Stimulated activated naive B cell treated with anti-CD40 and anti-IgM and Interleukin-4, amounts not matched to agents 10 μg/mL and 1 μg/mL and 100 μg/mL, for 72 hours (primary cell): Measurements from ENCODE around the gene JAM3.
"Not testable (repeated sequence)": the region's sequence is repeated elsewhere in the genome, so short reads cannot be mapped to it uniquely, and the experiment has no call there.

Experiments
- ATAC-seq, 2 donors: fragments of 150-1000 bp; cut with Tn5 transposase; replicated peaks; 2 replicates each; pipeline ENCODE4 v1.10.0; 2021; ENCODE audit warnings: moderate library complexity in 1 of 2
- DNase-seq: peaks from one replicate; pipeline ENCODE4 v3.0.0; 2021
- H3K27ac Mint-ChIP-seq: one replicate; pipeline ENCODE4 v1.8.0; 2022; ENCODE audit warnings: mild to moderate bottlenecking, mixed read lengths
- H3K27me3 Mint-ChIP-seq, 2 donors: one replicate each; pipeline ENCODE4 v1.8.0; 2022; ENCODE audit warnings: mixed read lengths in 2 of 2
- H3K36me3 Mint-ChIP-seq, 2 donors: one replicate each; pipeline ENCODE4 v1.8.0; 2022; ENCODE audit warnings: mixed read lengths in 2 of 2, mild to moderate bottlenecking in 1 of 2
- H3K4me1 Mint-ChIP-seq, 2 donors: one replicate each; pipeline ENCODE4 v1.8.0; 2022; ENCODE audit warnings: mixed read lengths in 2 of 2, mild to moderate bottlenecking in 1 of 2
- H3K4me3 Mint-ChIP-seq, 2 donors: one replicate each; pipeline ENCODE4 v1.8.0; 2022; ENCODE audit warnings: mild to moderate bottlenecking in 2 of 2, mixed read lengths in 2 of 2, moderate library complexity in 1 of 2
- H3K9me3 Mint-ChIP-seq, 2 donors: one replicate each; pipeline ENCODE4 v1.8.0; 2022; ENCODE audit warnings: mixed read lengths in 2 of 2, mild to moderate bottlenecking in 1 of 2

JAM3 gene

DNA sequence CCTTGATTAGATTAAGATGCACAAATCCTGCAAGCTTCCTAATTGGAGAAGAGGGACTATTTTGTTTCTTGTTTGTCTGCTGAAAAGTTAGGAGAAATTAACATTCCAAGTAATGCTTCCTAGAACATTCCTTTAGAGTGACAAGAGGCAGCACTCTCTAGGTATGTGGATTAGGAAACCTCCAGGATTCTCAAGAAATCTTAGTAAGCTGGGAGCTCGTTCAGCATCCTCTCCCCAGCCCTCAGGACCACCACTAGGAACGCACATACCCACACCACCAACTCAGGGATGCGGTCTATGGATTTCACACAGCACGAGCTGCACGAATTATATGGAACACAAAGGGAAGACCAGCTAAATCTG is 102.0 kb downstream of the JAM3 start:
- no peaks in the 10 kb centered on the region for H3K4me1 Mint-ChIP-seq

DNA sequence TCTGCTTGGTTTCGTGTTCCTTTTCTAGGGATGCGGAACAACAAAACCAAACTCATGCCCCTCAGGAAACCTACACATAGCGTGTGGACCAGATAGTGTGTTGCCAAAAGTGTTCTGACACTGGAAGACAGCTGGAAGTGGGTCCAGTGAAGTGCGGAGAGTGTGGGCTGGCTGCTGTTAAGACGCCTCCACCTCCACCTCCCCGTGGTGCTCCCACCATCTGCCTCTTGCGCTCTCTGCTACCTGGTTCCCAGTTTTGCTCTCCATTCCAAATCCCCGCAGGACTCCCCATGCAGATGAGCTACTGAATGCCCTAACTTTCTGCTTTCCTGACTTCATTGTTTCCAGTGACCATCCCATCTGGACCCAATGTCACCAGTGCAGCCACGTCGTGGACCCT is 103.1 kb downstream of the JAM3 start:
- H3K27me3 Mint-ChIP-seq: no peaks in the 10 kb centered on the region
- DNase-seq (no peak), ATAC-seq (no peak)
- no peak overlapping the region for H3K4me3 Mint-ChIP-seq
- H3K4me1 Mint-ChIP-seq: no peaks in the 10 kb centered on the region
- no peak overlapping the region for H3K27ac Mint-ChIP-seq
- no peaks in the 10 kb centered on the region for H3K9me3 Mint-ChIP-seq
- peaks cover 65 to 78% of the 10 kb centered on the region in 2 donors for H3K36me3 Mint-ChIP-seq

More for the DNA sequence above, 102.0 kb downstream of the JAM3 start:
- H3K27ac Mint-ChIP-seq: no peak overlapping the region
- no peak overlapping the region for H3K4me3 Mint-ChIP-seq
- no peak for DNase-seq
- no peak for ATAC-seq
- H3K36me3 Mint-ChIP-seq: peaks cover 61 to 73% of the 10 kb centered on the region in 2 donors
- no peaks in the 10 kb centered on the region for H3K9me3 Mint-ChIP-seq
- no peaks in the 10 kb centered on the region for H3K27me3 Mint-ChIP-seq

DNA sequence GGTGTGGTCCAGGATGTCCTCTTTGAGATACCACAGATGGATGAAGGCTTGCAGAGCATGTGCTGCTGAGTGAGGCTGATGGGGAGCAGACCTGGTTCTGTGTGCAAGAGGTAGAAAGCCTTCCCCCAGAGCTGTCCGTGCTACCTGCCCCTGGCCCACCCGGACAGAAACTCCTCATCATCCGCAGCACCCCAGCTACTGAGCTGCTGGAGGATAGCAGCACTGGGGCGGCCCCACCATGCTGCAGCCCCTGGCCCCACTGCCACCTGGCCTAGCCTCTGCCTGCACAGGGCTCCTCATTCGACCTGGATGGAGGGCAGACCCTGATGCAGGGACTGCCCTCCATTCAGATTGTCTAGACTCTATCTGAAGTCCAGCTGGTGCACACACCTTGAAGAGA is 104.4 kb downstream of the JAM3 start:
- no peaks in the 10 kb centered on the region for H3K27me3 Mint-ChIP-seq
- H3K36me3 Mint-ChIP-seq: peaks cover 57 to 71% of the 10 kb centered on the region in 2 donors
- H3K27ac Mint-ChIP-seq: peak overlapping the region; percentile 65
- H3K4me3 Mint-ChIP-seq: no peak overlapping the region
- no peaks in the 10 kb centered on the region for H3K4me1 Mint-ChIP-seq
- ATAC-seq (no peak), DNase-seq (no peak)
- H3K9me3 Mint-ChIP-seq: no peaks in the 10 kb centered on the region

DNA sequence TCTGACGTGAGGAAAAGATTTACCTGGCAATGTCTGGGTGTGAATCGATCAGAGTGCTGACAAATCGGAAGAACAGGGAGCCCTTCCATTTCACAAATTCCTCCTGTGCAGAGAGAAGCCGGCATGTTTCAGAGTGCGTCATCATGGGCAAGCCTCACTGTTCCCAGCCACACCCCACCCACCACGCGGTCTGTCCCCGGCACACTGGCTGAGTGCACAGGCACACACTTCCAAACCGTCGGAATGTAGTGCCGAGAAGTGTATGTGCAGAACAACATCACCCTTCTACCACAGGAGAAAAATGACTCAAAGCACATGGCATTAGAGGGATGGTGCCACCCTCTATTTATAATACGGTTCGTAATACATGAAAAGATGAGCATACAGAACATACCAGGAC is 107.4 kb downstream of the JAM3 start:
- peaks cover 55 to 68% of the 10 kb centered on the region in 2 donors for H3K36me3 Mint-ChIP-seq
- no peaks in the 10 kb centered on the region for H3K27me3 Mint-ChIP-seq
- DNase-seq: no peak
- H3K27ac Mint-ChIP-seq: no peak overlapping the region
- H3K4me3 Mint-ChIP-seq: no peak overlapping the region
- no peaks in the 10 kb centered on the region for H3K4me1 Mint-ChIP-seq
- H3K9me3 Mint-ChIP-seq: no peaks in the 10 kb centered on the region
- no peak for ATAC-seq

DNA sequence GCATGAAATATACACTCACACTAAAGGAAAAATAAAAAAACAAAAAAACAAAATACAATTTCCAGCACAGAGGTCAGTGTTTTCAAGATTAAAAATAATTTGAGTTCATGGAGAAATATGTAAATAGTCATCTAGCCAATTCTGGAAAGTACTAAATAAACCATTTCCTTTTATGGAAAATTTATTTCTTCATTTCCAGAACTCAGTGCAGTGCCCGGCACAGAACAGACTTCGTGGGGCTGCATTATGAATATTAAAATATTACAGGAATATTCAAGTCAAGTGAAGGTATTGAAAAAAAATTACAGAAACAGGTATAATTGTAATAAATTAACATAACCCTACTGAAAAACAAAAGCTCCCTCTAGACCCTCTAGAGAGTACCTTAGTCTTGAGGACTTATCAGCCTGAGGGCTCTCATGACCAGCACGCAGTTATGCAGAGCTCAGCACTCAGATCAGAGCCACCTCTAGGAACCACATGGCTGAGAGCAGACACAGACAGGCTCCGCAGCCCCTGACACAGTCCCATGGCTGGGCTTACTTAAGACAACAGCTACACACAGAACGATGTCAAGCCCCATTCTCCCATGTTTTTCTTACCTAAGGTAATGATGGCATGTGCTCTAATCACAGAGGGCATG is 109.3 kb downstream of the JAM3 start:
- Mint-ChIP-seq H3K27me3 (no peaks in the 10 kb centered on the region), H3K4me1 (no peaks in the 10 kb centered on the region), H3K27ac (no peak overlapping the region), H3K9me3 (no peaks in the 10 kb centered on the region), H3K4me3 (no peak overlapping the region), H3K36me3 (peaks cover 43 to 59% of the 10 kb centered on the region in 2 donors)
- ATAC-seq: no peak
- DNase-seq: no peak

DNA sequence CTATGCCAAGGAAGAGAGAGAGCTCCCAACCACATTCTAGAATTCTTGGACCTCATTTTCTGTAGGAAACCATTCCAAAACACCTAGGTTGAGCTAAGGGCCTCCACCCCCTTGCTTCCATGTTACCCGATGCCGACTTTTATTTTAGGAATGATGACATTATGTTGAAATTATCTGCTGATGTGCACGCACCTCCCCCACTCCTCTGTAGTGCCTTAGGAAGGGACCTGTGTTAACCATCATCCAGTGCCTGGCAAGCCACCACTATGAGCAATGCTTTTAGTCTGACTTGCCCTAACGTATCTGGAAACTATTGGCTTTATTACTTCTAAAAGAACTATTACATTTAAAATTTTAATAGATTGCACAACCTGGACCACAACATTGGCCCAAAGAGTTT is 112.8 kb downstream of the JAM3 start:
- ATAC-seq (no peak), DNase-seq (no peak)
- H3K36me3 Mint-ChIP-seq: peaks cover 31 to 48% of the 10 kb centered on the region in 2 donors
- H3K4me1 Mint-ChIP-seq: no peaks in the 10 kb centered on the region
- no peaks in the 10 kb centered on the region for H3K27me3 Mint-ChIP-seq
- H3K4me3 Mint-ChIP-seq: no peak overlapping the region
- H3K27ac Mint-ChIP-seq: no peak overlapping the region
- H3K9me3 Mint-ChIP-seq: no peaks in the 10 kb centered on the region

DNA sequence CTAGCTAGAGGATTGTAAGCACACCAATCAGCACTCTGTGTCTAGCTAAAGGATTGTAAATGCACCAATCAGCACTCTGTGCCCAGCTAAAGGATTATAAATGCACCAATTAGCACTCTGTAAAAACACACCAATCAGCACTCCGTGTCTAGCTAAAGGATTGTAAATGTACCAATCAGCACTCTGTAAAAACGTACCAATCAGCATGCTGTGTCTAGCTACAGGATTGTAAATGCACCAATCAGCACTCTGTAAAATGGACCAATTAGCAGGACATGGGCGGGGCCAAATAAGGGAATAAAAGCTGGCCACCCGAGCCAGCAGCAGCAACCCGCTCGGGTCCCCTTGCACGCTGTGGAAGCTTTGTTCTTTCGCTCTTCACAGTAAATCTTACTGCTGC is 119.2 kb downstream of the JAM3 start:
- not testable (repeated sequence) for H3K9me3 Mint-ChIP-seq, H3K27ac Mint-ChIP-seq, DNase-seq, ATAC-seq, H3K27me3 Mint-ChIP-seq, H3K4me1 Mint-ChIP-seq, H3K4me3 Mint-ChIP-seq
- peaks cover 60 to 79% of the 10 kb centered on the region in 2 donors for H3K36me3 Mint-ChIP-seq

DNA sequence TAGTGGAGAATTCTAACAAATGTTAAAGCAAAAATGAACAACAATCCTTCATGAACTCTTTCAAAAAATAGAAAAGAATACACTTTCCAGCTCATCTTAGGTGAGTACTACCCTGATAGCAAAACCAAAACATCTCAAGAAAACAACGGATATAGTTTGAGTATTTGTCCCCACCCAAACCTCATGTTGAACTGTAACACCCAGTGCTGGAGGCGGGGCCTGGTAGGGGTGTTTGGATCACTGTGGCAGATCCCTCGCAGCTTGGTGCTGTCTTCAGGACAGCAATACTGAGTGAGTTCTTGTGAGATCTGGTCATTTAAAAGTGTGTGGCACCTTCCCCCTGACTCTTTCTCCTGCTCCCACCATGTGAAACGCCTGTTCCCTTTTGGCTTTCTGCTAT is 127.9 kb downstream of the JAM3 start:
- Mint-ChIP-seq H3K27me3 (no peaks in the 10 kb centered on the region), H3K27ac (no peak overlapping the region), H3K9me3 (no peaks in the 10 kb centered on the region), H3K4me3 (no peak overlapping the region), H3K36me3 (peaks cover 45 to 63% of the 10 kb centered on the region in 2 donors), H3K4me1 (no peaks in the 10 kb centered on the region)
- no peak for ATAC-seq
- DNase-seq: no peak

DNA sequence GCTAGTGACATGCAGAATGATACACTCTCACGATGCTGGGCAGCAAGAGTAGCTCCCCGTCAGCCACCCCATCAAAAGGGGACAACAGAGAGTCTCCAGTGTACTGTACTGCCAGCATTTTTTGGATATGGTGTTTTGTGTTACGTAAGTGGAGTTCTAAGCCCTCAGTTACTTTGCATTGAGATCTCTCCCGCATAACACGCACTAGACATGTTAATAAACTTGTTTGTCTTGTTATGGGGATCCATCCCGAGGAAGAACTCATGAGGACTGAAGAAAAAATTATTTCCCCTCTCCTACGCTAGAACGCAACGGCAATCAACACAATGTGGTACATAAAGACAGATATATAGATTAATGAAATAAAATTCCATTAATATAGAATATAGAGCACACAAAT is 130.7 kb downstream of the JAM3 start:
- H3K4me1 Mint-ChIP-seq: no peaks in the 10 kb centered on the region
- H3K36me3 Mint-ChIP-seq: peaks cover 37 to 74% of the 10 kb centered on the region in 2 donors
- H3K27ac Mint-ChIP-seq: no peak overlapping the region
- no peaks in the 10 kb centered on the region for H3K9me3 Mint-ChIP-seq
- DNase-seq: no peak
- H3K27me3 Mint-ChIP-seq: no peaks in the 10 kb centered on the region
- ATAC-seq: no peak
- H3K4me3 Mint-ChIP-seq: no peak overlapping the region

DNA sequence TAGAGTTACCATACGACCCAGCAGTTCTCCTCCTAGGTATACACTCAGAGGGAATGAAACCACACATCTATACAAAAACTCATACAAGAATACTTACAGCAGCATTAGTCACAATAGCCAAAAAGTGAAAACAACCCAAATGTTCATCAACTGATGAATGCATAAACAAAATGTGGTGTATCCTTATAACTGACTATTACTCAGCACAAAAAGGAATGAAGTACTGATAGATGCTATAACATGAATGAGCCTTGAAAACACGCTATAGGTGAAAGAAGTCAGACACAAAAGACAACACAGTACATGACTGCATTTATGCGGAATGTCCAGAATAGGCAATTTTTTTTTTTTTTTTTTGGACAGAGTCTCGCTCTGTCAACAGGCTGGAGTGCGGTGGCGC is 131.8 kb downstream of the JAM3 start:
- Mint-ChIP-seq H3K27ac (no peak overlapping the region), H3K4me1 (no peaks in the 10 kb centered on the region), H3K27me3 (no peaks in the 10 kb centered on the region), H3K4me3 (no peak overlapping the region), H3K36me3 (peaks cover 41 to 78% of the 10 kb centered on the region in 2 donors), H3K9me3 (no peaks in the 10 kb centered on the region)
- DNase-seq (no peak), ATAC-seq (no peak)
